Panc1 (cell line): Measurements from ENCODE around the gene MNT. TPM values are rescaled to one million over a fixed set of nuclear protein-coding genes. Genes with fewer than 3 reads are reported as not detected.

Experiments used
- ATAC-seq: fragments of 200-7000 bp; cut with Tn5 transposase; 2 replicates; pipeline ENCODE4 v1.9.1; 2020; ENCODE audit warnings: mild to moderate bottlenecking, moderate library complexity
- BruUV-seq: library from RNA; stranded (reverse); fragments of 400-500 nt; replicated peaks from 2 replicates; lab custom pipeline; 2021; lab: Mats Ljungman, UMichigan
- CTCF ChIA-PET: fragments of 300-600 bp; sonication (Branson Sonifier 250); formaldehyde crosslinking; loops from one replicate; lab custom pipeline; 2022; ENCODE audit warnings: antibody characterized with exemption; lab: Charles Lee
- POLR2A ChIA-PET: fragments of 300-600 bp; sonication (Branson Sonifier 250); formaldehyde crosslinking; loops from one replicate; lab custom pipeline; 2022; ENCODE audit warnings: antibody characterized with exemption; lab: Charles Lee
- DNase-seq: peaks from one replicate; pipeline ENCODE4 v3.0.0-alpha.2; 2010; ENCODE audit warnings: low read depth, low spot score
- H3K27ac ChIP-seq: 2 replicates; pipeline ENCODE4 v1.5.1; 2011; ENCODE audit warnings: mild to moderate bottlenecking, low read length, inconsistent platforms
- H3K27me3 ChIP-seq: fragments of 200-500 bp; sonication (Bioruptor generic); 2 replicates; pipeline ENCODE4 v1.6.0; 2014; ENCODE audit warnings: low read length, inconsistent platforms; ENCODE audit not compliant: control insufficient read depth, insufficient read depth
- H3K36me3 ChIP-seq: fragments of 200-500 bp; sonication (Bioruptor generic); 2 replicates; pipeline ENCODE4 v1.5.1; 2014; ENCODE audit warnings: inconsistent platforms, mild to moderate bottlenecking, low read length, moderate library complexity; ENCODE audit not compliant: control insufficient read depth, insufficient read depth
- H3K4me1 ChIP-seq: 2 replicates; pipeline ENCODE4 v1.5.1; 2011; ENCODE audit warnings: inconsistent platforms, mild to moderate bottlenecking, low read length, moderate library complexity; ENCODE audit not compliant: control insufficient read depth, insufficient read depth
- H3K4me3 ChIP-seq, 2 experiments: 2 replicates each; pipeline ENCODE4 v1.5.1; 2011 to 2012; ENCODE audit warnings: low read depth in 2 of 2, low read length in 2 of 2, mild to moderate bottlenecking in 2 of 2, inconsistent platforms in 1 of 2, moderate library complexity in 1 of 2
- H3K9me3 ChIP-seq: fragments of 200-500 bp; sonication (Bioruptor generic); 2 replicates; pipeline ENCODE4 v1.5.1; 2014; ENCODE audit warnings: low read depth, mild to moderate bottlenecking, inconsistent platforms, low read length, moderate library complexity; ENCODE audit not compliant: control insufficient read depth, insufficient read depth
- CTCF ChIP-seq: fragments of 450-650 bp; IDR thresholded peaks from 2 replicates; pipeline ENCODE4 v1.5.1; 2017; ENCODE audit warnings: mild to moderate bottlenecking
- POLR2AphosphoS5 ChIP-seq: IDR thresholded peaks from 2 replicates; pipeline ENCODE4 v1.6.1; 2012; ENCODE audit warnings: mild to moderate bottlenecking, low read depth, low read length, moderate library complexity
- REST ChIP-seq, 2 experiments: IDR thresholded peaks; 2 replicates each; pipeline ENCODE4 v1.6.1; 2011 to 2012; ENCODE audit warnings: low read depth in 2 of 2, control low read depth in 1 of 2, low read length in 1 of 2, mild to moderate bottlenecking in 1 of 2, moderate library complexity in 1 of 2; ENCODE audit not compliant: insufficient read depth in 1 of 2
- SIN3A ChIP-seq: IDR thresholded peaks from 2 replicates; pipeline ENCODE4 v1.6.1; 2012; ENCODE audit warnings: low read depth, mild to moderate bottlenecking, low read length, moderate library complexity, borderline replicate concordance; ENCODE audit not compliant: insufficient read depth
- TCF7L2 ChIP-seq: IDR thresholded peaks from 2 replicates; pipeline ENCODE4 v1.6.1; 2011; ENCODE audit warnings: mild to moderate bottlenecking, low read depth, low read length, inconsistent platforms
- in situ Hi-C: cut with HindIII; loops from 2 replicates; pipeline ENCODE4 v1.10.0; 2016; ENCODE audit warnings: low sequenced_read_pairs, low pct_unique_long_range_greater_than_20kb
- intact Hi-C: fragments of 100-400 bp; cut with micrococcal nuclease; formaldehyde crosslinking; loops from one replicate; pipeline ENCODE4 v1.10.0; 2022; ENCODE audit not compliant: unreplicated experiment
- total RNA-seq: library from RNA; stranded (reverse); gene quantifications from one replicate; pipeline ENCODE4 v1.2.1, GENCODE V29; 2021; ENCODE audit not compliant: unreplicated experiment

MNT gene
- total RNA-seq, 1 experiment from 2014 or later = 31.8 TPM

GRCh38 chr17:2396192-2396567, 4.7 kb downstream of the MNT start:
- POLR2A ChIA-PET = no interaction called here
- TF ChIP-seq POLR2AphosphoS5 = no peak
- no peak for TF ChIP-seq TCF7L2
- no peak for TF ChIP-seq SIN3A
- no peak for TF ChIP-seq CTCF
- no peak for TF ChIP-seq REST (IDR thresholded peaks at IDR 0.05; ENCODE audit: insufficient read depth in 1 of 2, low read depth in 2 of 2, low read length in 1 of 2)
- no peaks in the 10 kb centered on the region for H3K27me3 ChIP-seq
- intact Hi-C loops = no loop called here
- DNase-seq (no peak), ATAC-seq (no peak)
- in situ Hi-C loops = no loop called here
- peak overlapping the region; percentile 69 for H3K27ac ChIP-seq
- no peaks in the 10 kb centered on the region for H3K9me3 ChIP-seq
- no TSS peak for BruUV-seq
- peaks cover 43% of the 10 kb centered on the region for H3K4me1 ChIP-seq
- H3K36me3 ChIP-seq = no peaks in the 10 kb centered on the region
- CTCF ChIA-PET = interaction anchor here (1.1 to 1.3 kb wide), 2 partner anchors 14 to 20 kb away, joined by 3 to 4 read pairs; no protein-coding TSS in a partner anchor
- H3K4me3 ChIP-seq = peak overlapping the region; percentile 27 to 37

- CTCF ChIA-PET = interaction anchor here (1.1 to 1.3 kb wide), 2 partner anchors 13 to 21 kb away, joined by 3 to 4 read pairs; no protein-coding TSS in a partner anchor
- peaks cover 43% of the 10 kb centered on the region for H3K4me1 ChIP-seq
- intact Hi-C loops (no loop called here), in situ Hi-C loops (no loop called here)
- peak overlapping the region in 1 of 2 experiments; percentile 37; a peak in 2 of 4 replicates for H3K4me3 ChIP-seq
- H3K9me3 ChIP-seq = no peaks in the 10 kb centered on the region
- BruUV-seq = no TSS peak
- DNase-seq (no peak), ATAC-seq (0 out of 2 replicates have a peak, but pooled peaks have one; percentile 10)
- H3K27me3 ChIP-seq = no peaks in the 10 kb centered on the region
- TF ChIP-seq POLR2AphosphoS5 = no peak
- TF ChIP-seq REST (IDR thresholded peaks at IDR 0.05; ENCODE audit: insufficient read depth in 1 of 2, low read depth in 2 of 2, low read length in 1 of 2) = no peak
- TF ChIP-seq TCF7L2 = no peak
- TF ChIP-seq CTCF = no peak; the same call in 1 of the 2 replicates
- no peak for TF ChIP-seq SIN3A
- no peaks in the 10 kb centered on the region for H3K36me3 ChIP-seq
- POLR2A ChIA-PET = no interaction called here
- H3K27ac ChIP-seq = peak overlapping the region; percentile 69
These were observed 5.3 kb downstream of the MNT start for GRCh38 chr17:2395258-2396181.
